Left lung (tissue), 10 donors: ENCODE data around the gene MESP1. TPM values are rescaled to one million over a fixed set of nuclear protein-coding genes. Genes with fewer than 3 reads are reported as not detected.

Source experiments
- ATAC-seq: fragments of 200-7000 bp; cut with Tn5 transposase; one replicate; pipeline ENCODE4 v1.9.1; 2020; ENCODE audit warnings: moderate library complexity
- DNase-seq, 4 donors: peaks; one replicate each; pipeline ENCODE4 v3.0.0-alpha.2; 2013 to 2020
- H3K27ac ChIP-seq, 2 donors: fragments of 200-600 bp; sonication (generic) in 1 of 2; one replicate each; pipeline versions ENCODE4 v1.5.0 to v1.8.0; 2020 to 2021
- H3K27me3 ChIP-seq, 2 donors: fragments of 200-600 bp; sonication (generic) in 1 of 2; one replicate each; pipeline versions ENCODE4 v1.5.0 to v1.8.0; 2020 to 2021
- H3K36me3 ChIP-seq, 2 donors: fragments of 200-600 bp; sonication (generic) in 1 of 2; one replicate each; pipeline versions ENCODE4 v1.5.0 to v1.8.0; 2020 to 2021
- H3K4me1 ChIP-seq, 2 donors: fragments of 200-600 bp; one replicate each; pipeline ENCODE4 v1.8.0; 2021
- H3K4me3 ChIP-seq, 2 donors: fragments of 200-600 bp; sonication (generic) in 1 of 2; one replicate each; pipeline versions ENCODE4 v1.5.0 to v1.8.0; 2020 to 2021; ENCODE audit warnings: mild to moderate bottlenecking in 1 of 2
- H3K9me3 ChIP-seq, 2 donors: fragments of 200-600 bp; sonication (generic) in 1 of 2; one replicate each; pipeline versions ENCODE4 v1.5.0 to v1.8.0; 2020 to 2021
- intact Hi-C, 2 donors: fragments of 100-400 bp; cut with DNase I; formaldehyde crosslinking; loops; one replicate each; pipeline versions ENCODE4 v1.11.2 to v1.14.2; 2022
- polyA plus RNA-seq, 6 donors: library from polyadenylated mRNA; unstranded; fragments of 120-200 nt; gene quantifications; one replicate each; pipeline ENCODE4 v1.2.1, GENCODE V29; 2013; ENCODE audit not compliant: insufficient read length in 6 of 6
- total RNA-seq, 2 donors: library from RNA; stranded (reverse); fragmentation: NEBNext Ultra II Directional; extraction: Animal tissue kit (Norgen Biotek cat#: 25700); gene quantifications; one replicate each; pipeline ENCODE4 v1.2.1, GENCODE V29; 2021
- TF ChIP-seq, protein P1 (sequence below), 2 donors: fragments of 200-600 bp; sonication (generic) in 1 of 2; IDR thresholded peaks; one replicate each; pipeline versions ENCODE4 v1.5.0 to v1.8.0; 2021; ENCODE audit warnings: antibody characterized with exemption in 2 of 2
- donor health status: DM: no; HTN: yes; CAD: no.
- donor health status: DM: no; HTN: no; CAD: no.

MESP1 gene
- total and polyA plus RNA-seq, 8 donors = 0.18 to 4.2 (median 0.37) TPM

DNA sequence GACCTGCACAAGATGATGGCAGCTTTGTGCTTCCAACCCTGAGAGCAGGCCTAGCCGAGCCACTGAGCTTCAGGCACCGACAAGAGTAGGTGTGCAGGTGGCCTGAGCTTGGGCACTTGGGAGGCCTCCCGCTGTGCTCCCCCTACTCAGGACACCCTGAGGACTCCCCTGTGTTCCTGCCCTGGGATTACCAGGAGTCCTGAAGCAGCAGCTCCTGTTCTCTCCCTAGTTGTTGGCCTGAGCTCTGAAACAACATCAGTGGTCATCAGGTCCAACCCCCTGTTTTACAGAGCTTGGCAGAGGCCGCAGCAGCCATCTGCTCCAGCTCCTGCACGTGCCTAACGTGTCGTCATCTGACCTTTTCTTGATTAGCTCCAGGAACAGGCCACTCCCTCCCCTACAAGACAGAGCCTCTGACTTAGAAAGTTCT lies 17.0 kb upstream of the MESP1 start:
- TF ChIP-seq, protein P1, sequence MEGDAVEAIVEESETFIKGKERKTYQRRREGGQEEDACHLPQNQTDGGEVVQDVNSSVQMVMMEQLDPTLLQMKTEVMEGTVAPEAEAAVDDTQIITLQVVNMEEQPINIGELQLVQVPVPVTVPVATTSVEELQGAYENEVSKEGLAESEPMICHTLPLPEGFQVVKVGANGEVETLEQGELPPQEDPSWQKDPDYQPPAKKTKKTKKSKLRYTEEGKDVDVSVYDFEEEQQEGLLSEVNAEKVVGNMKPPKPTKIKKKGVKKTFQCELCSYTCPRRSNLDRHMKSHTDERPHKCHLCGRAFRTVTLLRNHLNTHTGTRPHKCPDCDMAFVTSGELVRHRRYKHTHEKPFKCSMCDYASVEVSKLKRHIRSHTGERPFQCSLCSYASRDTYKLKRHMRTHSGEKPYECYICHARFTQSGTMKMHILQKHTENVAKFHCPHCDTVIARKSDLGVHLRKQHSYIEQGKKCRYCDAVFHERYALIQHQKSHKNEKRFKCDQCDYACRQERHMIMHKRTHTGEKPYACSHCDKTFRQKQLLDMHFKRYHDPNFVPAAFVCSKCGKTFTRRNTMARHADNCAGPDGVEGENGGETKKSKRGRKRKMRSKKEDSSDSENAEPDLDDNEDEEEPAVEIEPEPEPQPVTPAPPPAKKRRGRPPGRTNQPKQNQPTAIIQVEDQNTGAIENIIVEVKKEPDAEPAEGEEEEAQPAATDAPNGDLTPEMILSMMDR (IDR thresholded peaks at IDR 0.05) = no peak
- H3K27ac ChIP-seq = no peak overlapping the region

DNA sequence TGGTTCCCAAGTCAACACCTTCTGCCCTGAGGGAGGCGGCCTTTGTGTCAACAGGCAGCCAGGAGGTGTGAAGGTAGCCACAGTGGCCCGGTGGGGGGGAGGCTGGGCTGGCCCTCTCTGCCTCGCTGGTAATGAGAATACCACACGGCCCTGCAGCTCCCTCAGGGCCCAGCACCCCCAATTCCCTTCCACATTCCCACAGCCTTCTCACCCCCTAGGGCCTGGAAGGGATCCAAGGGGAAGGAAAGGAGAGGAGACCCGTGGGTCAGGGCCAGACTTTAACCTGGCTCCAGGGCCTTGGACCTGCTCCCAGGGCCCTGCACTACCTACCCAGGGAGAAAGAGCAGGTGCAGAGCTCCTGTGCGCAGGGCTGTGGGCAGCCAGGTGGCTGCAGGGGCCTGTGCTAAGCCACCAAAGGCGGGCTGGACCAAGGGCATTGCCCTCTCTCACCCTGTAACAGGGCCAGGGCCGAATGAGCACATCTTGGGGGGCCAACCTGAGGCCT lies 16.4 kb upstream of the MESP1 start:
- Histone ChIP-seq H3K9me3 (no peaks in the 10 kb centered on the region), H3K4me3 (no peak overlapping the region), H3K4me1 (peaks cover 0 to 8% of the 10 kb centered on the region in 2 donors), H3K27ac (no peak overlapping the region), H3K27me3 (no peaks in the 10 kb centered on the region), H3K36me3 (no peaks in the 10 kb centered on the region)
- DNase-seq = peak in 1 of 4 donors; percentile 47
- intact Hi-C loops = no loop called here
- TF ChIP-seq, protein P1 (IDR thresholded peaks at IDR 0.05) = no peak
- peak; percentile 20 for ATAC-seq

More for the DNA sequence above, 17.0 kb upstream of the MESP1 start:
- Histone ChIP-seq H3K36me3 (no peaks in the 10 kb centered on the region), H3K9me3 (no peaks in the 10 kb centered on the region), H3K4me3 (no peak overlapping the region), H3K27me3 (no peaks in the 10 kb centered on the region), H3K4me1 (peaks cover 0 to 8% of the 10 kb centered on the region in 2 donors)
- intact Hi-C loops = no loop called here
- ATAC-seq (peak; percentile 39), DNase-seq (no peak)

DNA sequence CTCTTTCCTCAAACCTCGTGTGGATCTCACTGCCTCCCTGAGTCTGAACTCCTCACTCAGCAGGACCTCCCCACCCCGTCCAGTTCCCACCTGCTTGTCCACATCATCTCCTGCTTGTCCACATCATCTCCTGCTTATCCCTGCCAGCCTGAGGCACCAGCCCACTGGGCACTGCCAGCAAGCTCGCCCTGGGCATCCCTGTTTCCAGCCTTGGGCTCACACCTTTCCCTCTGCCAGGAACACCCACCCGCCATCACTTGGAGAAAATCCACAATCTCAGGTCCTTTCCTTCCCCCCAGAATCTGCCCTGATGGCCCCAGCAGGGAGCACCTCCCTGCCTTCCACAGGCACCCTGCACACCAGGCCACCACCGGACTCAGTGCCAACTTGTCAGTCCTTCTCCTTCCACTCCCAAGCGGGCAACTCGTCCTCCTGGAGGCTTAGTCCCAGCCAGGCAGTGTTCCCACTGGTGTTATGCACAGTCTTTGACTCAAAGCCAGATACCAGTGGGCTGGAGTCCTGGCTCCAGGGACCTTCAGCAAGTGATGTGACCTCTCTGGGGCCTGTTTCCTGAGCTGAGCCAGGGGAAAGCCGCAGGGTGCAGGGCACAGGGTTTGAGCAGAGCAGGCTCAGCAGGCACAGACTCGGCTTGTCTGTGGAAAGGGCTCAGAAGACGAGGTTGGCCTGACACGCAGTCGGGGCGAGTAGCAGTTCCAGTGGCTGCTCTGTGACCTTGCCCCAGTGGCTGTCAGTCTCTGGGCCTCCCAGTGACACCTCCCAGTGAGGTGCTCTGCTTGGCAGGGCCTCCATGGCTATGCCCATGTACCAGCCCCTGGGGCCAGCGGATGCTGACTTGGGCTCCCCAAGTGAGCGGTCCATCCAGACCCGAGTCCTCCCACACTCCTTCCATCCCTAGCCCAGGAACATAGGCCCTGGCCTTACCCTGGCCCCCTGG lies 15.6 kb upstream of the MESP1 start:
- ATAC-seq = no peak
- TF ChIP-seq, protein P1 (IDR thresholded peaks at IDR 0.05) = no peak
- Histone ChIP-seq H3K4me1 (peaks cover 0 to 8% of the 10 kb centered on the region in 2 donors), H3K9me3 (no peaks in the 10 kb centered on the region), H3K27ac (no peak overlapping the region), H3K27me3 (no peaks in the 10 kb centered on the region), H3K4me3 (no peak overlapping the region), H3K36me3 (no peaks in the 10 kb centered on the region)
- DNase-seq = peak in 1 of 4 donors; percentile 55
- intact Hi-C loops = no loop called here

DNA sequence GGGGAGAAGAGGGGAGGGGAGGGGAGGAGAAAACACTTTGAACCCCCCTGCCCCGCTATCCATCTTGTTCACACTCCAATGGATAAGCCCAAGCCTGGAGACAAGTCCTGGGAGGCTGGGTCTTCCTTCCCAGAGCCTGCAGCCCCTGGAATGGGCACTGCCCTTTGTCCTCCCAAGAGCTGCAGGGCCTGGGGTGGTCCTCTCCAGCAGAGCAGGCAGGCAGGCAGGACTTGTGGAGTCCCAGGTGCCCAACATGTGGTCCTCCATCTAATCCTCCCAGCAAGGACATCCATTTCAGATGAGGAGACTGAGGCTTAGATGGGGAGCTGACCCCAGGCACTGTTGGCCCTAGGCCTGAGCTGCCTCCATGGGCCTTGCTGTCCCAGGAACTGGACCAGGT lies 14.6 kb upstream of the MESP1 start:
- ATAC-seq = no peak
- Histone ChIP-seq H3K27ac (no peak overlapping the region), H3K4me1 (peaks cover 3 to 15% of the 10 kb centered on the region in 2 donors), H3K27me3 (no peaks in the 10 kb centered on the region), H3K36me3 (no peaks in the 10 kb centered on the region), H3K9me3 (no peaks in the 10 kb centered on the region), H3K4me3 (no peak overlapping the region)
- intact Hi-C loops = no loop called here
- TF ChIP-seq, protein P1 (IDR thresholded peaks at IDR 0.05) = no peak
- DNase-seq = no peak

DNA sequence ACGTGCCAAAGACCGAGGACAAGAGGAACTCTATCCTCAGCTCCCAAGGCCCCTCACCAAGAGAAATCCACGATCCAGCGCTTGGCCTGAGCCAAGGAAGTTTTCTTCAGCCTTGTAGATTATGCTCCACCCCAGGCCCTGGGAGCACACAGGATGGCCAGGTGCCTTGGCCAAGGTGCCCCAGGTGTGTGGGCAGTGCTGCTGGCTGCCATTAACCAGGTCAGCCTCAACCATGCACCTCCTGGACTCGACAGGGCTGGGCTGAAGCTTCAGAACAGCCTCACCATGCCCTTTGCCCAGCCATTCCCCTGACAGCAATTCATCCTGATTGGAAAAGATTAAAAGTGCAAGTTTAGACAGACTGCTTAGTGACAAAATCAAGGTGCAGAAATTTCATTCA lies 10.9 kb upstream of the MESP1 start:
- Histone ChIP-seq H3K4me1 (peaks cover 5 to 19% of the 10 kb centered on the region in 2 donors), H3K27me3 (no peaks in the 10 kb centered on the region), H3K36me3 (no peaks in the 10 kb centered on the region), H3K9me3 (no peaks in the 10 kb centered on the region), H3K4me3 (no peak overlapping the region), H3K27ac (no peak overlapping the region)
- intact Hi-C loops = loop anchor here in 1 of 2 donors (5.0 kb wide), 1 partner anchor 115 kb away; no protein-coding TSS in a partner anchor
- TF ChIP-seq, protein P1 (IDR thresholded peaks at IDR 0.05) = no peak
- ATAC-seq (no peak), DNase-seq (no peak)
